Fibroblast of skin of scalp (primary cell): ENCODE results near the gene C14orf180.
"Not testable (repeated sequence)": the region's sequence is repeated elsewhere in the genome, so short reads cannot be mapped to it uniquely, and the experiment has no call there.

ENCODE experiments used
- DNase-seq: peaks from one replicate; pipeline ENCODE4 v3.0.0-alpha.2; 2013

C14orf180 gene

DNA sequence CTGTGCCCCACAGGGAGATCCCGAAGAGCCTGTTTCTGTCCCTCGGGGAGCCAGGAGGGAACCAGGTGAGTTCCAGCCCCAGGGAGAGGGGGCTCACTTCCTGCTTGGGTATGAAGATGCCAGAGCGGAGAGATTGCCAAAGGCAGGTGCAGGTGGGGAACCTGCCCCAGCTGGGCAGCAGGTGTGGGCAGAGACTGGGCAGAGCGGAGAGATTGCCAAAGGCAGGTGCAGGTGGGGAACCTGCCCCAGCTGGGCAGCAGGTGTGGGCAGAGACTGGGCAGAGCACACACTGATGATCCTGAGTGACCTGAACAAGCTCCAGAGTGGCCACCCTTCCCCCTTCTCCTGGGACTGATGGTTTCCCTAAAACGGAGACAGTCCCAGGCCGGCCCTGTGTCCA is 375 bp downstream of the C14orf180 start:
- not testable (repeated sequence) for DNase-seq

DNA sequence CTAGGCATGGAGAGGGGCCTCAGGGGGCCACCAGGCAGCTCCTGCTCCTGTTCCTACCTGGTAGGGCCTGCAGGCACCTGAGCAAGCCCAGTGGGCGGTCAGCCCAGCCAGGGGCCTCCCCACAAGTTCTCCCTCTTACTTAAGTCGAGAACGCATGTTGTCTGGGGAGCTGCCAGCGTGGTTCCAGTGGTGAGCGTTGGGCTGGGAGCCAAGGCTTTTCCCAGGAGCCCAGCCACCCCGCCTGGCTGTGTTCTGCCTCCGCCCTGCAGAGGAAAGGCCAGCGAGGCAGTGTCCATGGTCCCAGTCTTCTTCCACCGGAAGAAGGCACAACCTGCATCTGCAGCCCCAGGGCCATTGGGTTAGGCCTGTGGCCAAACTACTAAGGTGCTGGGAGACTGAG is 1.4 kb downstream of the C14orf180 start:
- no peak for DNase-seq

DNA sequence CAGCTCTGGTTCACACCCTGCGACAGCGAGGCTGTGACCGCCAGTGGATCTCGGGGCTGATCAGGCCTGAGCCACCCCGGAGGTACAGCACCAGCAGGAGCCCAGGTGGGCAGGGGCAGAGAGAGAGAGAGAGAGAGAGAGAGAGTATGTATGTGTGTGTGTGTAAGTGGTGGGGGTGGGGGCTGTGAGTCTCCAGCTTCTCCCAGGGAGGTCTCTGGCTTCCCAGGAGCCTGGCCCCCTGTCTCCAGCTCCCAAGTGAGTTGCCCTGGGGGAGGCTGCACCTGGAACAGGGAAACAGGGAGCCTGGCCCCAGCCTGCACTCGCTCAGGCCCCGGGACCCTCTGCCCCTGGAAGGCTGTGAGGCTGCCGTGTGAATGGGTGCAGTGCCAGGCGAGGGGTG is 2.0 kb downstream of the C14orf180 start:
- DNase-seq, result no peak

DNA sequence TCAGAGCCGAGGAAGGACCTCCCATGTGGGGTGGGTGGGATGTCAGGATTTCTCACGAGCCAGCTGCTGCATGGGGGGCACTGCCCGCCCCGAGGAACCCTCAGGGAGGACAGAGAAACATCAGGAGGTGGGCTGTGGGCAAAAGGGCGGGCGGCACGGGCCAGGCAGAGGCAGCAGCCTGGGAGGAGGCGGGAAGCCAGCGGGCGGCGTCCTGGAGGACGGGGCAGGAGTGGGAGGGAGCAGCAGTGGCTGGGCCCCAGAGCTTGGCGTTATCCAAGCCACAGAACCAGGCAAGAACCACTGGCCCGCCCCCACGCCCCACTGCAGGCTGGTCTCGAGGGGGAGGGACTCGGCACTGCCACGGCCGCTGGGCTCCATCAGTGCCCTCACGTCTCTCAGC is 2.4 kb downstream of the C14orf180 start:
- DNase-seq, result no peak

DNA sequence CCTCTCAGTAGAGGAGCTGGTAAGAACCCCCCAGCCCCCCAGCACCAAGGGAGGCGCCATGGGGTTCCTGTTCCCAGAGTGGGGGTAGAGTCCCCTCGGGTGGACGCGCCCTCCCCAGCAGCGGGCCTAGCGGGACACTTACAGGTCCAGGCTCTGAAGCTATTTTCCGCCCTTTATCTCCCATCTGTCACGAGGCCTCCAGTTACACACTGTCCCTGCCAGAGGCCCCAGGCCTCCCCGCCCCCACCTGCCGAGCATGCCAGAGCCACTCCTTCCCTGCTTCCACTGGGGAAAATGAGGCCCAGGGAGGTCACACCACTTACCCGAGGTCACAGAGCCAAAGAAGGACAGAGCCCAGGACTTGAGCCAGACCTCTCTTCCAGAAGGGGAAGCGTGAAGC is 3.1 kb downstream of the C14orf180 start:
- no peak for DNase-seq

DNA sequence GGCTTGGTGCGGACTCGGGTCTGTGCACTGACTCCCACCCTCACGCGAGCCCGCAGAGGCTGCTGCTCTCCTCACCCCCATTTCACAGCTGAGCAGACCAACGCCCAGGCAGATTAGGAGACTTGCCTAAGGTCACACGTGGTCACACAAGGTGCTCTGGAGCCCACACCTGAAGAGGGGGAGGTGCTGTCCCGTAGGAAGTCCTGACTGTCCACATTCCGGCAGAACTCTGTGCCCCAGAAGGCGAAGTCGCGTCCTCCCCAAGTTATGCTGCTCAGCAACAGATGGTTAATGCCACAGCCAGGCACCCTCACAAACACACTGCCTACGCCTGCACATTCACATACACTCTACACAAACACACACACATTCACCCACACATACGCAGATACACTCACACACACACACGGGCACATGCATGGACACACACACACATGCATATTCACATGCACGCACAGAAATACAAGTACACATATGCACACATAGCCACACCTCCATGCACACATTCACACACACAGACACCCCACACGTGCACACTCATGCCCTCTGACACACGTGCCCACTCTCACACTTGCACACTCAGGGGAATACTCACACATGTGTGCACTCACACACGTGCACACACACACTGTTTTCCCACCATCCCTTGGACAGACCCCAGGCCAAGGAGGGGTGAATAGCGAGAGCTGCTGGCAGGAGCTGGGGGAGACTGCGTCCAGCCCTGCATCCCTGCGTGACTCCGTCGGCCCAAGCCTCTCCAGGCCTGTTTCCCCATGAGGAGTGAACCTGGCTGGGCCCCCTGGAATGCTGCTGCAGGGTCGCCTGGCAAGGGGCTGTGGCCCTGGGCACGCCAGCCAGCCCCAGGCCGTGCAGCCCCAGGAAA is 4.1 kb downstream of the C14orf180 start:
- no peak for DNase-seq

DNA sequence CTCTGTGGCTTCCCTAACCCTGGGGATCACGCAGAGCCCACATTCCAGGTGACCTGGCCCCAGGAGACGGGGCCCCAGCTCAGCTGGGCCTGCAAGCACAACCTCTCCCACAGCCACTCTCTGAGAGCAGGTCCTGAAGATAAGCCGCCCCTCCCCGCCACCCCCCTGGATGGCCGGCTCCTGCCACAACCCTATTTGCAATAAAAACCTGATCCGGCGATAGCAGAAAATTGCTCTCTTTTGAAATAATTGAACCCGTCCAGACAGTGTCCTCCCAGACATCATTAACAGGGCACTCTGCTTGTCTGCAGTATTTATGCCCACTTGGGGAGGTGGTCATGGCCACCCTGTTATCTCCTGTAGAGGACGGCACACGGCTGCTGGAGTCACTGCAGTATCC is 5.0 kb downstream of the C14orf180 start:
- no peak for DNase-seq

DNA sequence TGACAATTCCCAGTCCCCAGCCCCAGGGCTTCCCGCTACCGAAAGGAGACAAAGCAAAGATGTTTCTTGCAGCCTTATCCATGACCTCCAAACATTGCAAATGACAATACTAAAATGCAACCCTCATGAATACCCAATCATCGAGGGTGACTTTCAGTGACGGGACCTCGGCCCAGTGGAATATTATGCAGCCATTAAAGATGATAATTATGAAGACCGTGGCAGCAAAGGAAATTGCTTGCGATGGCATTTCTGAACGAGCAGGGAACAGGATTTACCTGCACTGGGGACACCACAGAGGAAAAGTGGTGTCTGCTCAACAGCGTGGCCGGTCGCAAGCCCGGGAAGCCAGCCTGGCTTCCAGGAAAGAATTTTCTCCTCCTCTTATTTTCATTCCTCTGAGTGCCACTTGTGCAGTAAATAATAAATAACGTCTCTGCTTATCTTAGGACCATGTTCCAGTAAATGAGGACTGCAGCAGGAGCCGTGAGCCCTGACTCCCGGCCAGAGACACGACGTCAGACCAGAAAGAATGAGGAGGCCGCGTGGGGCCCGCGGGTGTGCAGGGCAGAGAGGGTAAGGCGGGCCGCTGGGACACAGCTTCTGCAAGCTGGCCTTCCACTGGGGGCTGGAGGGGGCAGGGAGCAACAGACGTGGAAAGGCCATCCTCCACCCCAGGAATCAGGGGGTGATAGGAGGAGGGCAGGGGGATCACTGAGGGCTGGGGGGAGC is 6.6 kb downstream of the C14orf180 start:
- DNase-seq, result no peak

DNA sequence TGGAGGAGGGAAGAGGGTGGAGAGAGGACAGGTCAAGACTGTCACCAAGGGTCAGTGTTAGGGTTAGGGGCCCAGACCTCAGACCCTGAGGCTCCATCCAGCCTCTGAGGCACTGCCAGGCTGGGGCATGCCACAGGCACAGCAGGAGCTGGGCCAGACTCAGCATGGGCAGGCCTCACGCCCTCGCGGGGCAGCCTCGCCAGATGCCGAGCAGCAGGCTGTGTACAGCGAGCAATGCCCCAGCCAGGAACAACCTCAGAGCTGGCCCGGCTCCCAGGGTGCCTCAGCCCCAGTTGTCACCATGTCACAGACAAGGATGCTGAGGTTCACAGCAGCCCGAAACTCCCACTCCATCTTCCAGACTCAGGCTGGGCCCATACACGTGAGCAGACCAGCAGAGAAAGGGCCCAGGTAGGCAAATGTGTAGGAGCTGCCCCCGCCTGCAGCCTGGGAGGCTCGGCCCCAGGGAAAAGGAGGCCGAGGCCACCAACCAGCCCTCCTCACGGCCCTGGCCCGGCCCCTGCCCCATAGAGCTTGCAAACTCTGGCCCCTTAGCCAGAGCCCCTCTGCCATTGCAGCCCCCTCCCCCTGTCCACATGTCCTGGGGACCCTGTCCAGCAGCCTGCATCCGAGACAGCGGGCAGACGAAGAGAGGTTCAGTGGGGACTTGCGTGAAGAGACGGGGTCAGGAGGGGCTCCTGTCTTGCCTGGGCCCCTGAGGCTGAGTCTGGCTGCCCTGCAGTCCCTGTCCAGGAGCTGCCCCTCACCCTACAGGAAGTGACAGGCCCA is 7.5 kb downstream of the C14orf180 start:
- DNase-seq, result no peak

DNA sequence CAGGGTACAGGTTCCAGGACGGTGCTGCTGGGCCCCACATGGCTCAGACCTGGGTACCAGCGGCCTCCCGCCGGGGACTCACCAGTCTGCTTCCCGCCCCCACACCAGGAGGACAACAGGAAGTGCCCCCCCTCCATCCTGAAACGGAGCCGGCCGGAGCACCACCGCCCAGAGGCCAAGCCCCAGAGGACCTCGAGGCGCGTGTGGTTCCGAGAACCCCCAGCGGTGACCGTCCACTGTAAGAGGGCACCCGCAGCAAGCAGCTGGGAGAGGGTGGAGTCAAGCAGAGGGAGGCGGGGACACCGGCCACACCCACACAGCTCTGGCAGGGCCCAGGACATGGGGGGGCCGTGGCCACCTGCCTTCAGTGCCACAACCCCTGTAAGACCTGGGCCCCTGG is 8.1 kb downstream of the C14orf180 start:
- DNase-seq, result no peak

DNA sequence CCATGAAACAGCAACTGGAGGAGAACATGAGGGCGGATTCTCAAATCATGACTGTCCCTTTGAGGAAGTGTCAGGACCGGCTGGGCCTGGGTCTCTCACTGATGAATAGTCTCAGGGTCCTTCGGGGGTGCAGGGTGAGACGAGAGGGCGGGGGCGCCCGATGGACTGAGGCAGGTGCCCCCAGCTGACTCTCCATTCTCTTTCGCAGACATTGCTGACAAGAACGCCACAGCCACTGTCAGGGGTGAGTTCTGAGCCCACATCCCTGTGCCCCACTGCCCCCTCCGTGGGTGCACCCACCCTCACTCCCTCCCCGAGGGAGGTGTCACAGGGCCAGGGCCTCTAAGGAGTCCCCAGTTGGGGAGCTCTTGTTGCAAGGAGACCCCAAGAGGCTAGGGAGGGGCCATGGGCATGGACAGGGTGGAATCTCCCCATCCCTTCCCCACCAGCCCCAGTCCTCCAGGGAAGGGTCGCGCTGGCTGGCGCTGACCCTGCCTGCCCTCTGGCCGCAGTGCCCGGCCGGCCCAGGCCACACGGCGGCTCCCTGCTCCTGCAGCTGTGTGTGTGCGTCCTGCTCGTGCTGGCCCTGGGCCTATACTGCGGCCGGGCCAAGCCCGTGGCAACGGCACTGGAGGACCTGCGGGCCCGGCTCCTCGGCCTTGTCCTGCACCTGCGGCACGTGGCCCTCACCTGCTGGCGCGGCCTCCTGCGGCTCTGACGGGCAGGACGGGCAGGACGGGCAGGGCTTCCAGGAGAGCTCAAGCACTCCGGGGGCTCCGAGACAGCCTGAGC is 8.7 kb downstream of the C14orf180 start:
- no peak for DNase-seq

DNA sequence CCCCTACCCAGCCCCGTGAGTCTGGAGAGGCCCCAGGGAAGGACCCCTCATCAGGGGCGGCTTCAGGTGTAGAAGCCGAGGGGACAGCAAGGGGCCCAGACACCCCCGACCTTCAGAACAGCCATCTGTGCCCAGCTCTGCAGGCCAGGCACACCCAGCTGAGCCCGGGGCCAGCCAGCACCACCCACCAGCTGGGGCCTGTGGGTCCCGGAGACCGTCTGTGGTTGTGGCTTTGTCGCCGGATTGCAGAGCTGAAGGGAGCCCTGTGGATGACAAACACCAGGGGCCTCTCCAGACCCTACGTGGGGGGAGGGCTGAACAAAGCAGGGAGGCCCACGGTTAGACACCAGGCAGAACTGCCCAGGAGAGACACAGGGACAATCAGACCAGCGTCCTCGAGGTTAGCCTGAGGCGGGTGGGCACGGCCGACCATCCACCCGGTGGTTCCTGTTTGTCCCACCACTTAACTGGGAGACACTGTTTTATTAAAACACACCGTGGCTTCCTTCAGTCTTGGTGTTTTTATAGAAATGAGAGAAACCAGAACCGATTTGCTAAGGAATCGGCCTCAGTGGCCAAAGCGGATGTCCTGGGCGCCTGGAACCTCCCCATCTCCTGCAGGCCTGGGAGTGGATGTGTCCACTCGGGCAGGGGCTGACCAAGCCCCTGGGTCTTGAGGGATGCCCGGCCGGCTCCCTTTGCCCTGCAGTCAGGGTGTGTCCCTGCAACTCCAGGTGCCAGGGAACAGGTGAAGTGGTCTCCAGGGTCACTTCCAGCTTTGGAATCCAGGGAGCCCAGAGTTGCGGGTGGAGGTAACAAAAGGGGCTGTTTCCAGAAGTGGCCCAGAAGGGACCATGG is 10.0 kb downstream of the C14orf180 start:
- no peak for DNase-seq

DNA sequence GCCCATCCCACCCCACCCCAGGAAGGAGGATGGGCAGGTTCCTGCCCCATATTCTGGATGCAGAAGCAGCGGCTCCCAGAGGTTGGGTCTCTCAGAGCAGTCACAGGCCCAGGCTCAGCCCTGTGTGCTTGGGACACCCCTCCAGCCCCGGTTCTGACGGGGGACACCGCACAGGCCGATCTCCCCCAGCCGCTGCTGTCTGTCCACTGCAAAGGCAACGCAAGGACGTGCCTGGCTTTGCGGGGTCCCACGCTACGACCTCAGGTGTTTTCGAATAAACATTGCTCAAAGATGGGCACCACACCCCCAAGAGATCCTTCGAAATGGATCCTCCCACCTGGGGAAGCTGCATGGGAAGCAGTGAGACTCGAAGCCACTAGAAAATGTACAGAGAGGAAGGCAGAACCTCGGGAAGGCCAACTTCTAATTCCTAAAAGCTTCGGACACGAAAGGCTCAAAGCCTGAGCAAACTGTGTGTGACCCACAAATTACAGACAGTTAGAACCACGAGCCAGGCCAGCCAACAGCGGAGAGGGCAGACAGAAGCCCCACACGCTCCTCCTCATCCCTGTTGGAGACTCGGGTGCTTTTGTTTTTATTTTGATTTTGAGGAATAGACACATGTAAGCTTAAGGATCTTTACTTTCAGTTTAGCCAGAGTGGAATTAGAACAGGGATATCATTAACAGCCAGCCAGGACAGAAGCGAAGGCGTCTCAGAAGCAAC is 10.8 kb downstream of the C14orf180 start:
- no peak for DNase-seq

DNA sequence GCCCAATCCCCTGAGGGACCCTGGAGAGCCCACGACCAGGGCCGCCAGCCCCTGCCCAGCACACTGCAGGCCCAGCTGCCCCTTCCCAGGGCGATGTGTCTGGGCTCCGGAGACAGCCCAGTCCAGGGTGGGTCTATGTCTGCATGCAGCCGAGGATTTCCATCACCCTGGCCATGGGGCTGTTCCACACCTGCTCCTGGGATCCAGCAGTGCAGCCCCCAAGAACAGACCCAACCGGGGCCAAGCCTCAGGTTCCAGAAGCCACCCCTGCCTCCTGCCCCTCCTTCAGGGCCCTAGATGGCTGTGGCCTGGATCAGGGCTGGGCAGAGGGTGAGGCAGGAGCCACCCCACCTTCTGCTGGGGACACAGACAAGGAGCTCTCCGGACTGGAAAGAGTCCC is 11.5 kb downstream of the C14orf180 start:
- no peak for DNase-seq

DNA sequence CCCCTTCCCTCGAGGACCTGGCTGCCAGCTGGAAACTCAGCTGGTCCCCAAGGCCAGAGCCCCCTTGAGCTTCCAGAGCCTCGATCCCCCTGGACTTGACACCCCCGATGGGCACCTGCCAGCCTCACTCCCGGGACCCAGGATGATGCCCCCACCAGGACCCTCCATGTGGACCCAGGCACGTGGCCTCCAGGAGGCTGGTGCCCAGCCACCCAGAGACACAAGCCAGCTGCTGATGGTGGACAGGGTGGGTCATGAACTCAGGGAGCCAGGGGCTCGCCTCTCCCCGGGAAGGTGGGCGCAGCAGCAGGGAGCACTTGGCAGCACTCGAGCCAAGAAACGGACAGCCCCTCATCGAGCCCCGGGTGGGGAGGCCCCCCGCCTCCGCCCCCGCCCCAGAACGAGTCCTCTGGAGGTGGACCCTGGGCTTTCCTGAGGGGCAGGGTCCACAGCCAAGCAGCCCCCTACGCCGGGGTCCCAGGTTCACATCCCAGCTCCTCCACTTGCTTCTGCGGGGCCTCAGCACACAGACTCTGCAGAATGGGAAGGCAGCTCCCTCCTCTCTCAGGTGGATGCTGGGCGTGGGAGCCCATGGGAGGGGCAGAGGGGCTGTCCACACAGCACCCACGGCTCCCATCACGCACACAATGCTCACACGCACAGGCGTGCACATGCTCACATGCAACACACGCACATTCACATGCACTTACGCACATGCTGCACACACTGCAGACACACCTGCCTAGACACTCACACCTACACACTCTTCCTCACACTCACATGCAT is 12.1 kb downstream of the C14orf180 start:
- DNase-seq, result no peak

DNA sequence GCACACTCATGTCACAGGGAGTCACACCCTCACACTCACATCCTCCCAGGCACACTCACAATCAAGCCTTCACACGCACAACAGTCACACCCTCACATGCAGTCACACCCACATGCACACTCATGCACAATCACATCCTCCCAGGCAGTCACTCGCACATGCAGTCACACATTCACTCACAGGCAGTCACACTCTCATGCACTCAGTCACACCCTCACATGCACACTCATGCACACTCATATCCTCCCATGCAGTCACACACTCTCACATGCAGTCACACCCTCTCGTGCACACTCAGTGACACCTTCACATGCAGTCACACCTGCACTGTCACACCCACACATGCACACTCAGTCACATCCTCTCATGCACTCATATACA is 12.7 kb downstream of the C14orf180 start:
- no peak for DNase-seq

DNA sequence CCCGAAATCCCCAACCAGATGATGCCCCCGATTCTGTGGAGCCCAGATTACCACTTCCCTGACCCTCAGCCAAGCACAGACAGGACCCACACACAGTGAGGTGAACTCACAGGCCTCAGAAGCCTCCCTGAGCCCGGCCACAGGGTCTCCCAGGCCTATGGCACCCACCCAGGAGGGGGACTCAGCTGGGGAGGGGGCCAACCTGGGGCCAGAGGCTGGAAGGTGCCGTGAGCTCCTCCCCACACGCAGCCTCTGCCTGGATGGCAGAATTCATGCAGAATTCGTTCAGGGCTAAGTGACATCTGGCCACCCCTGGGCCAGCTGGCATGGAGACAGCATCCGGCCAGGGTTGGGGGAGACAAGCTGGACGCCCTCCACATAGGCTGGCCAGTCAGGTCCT is 13.2 kb downstream of the C14orf180 start:
- DNase-seq, result no peak

DNA sequence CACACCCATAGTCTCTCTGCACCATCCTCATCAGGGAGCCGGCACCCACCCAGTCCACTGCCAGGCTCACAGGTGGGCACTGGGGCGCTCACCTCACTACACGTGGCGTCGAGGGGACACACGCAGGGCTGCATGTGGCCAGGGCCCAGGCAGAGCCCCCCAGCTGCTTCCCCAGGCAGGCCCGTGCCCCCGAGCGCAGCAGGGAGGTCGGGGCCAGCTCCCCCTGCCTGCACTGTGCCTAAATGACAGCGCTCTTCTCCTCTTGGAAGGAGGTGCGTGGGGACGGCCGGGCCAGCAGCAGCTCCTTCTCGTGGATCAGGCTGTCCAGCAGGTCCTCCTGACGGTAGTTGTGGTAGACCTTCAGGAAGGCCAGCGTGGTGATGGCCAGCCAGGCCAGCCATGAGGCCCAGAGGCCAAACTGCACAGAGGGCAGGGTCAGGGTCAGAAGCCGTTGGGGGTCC is 13.7 kb downstream of the C14orf180 start:
- DNase-seq, result no peak

DNA sequence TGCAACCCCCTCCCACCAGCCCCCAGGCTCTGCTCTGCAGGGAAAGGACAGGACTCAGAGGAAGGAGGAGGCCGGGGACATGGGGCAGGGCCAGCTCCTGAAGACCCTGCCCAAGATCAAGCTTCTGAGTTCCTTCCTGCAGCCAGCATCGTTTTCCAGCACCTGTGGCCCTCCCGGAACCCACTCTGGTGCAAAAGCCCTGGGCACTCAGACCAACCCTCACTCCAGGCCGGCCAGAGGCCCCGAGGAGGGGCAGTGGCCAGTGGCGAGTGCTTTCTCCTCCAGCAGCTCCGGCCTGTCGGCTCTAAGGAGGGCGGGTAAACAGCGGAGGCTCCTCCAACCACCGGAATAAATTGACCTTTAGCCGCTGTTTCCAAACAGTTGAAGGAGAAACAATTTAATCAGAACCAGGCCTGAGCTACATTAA is 14.2 kb downstream of the C14orf180 start:
- DNase-seq, result no peak
